Sciatic nerve (tissue), 2 donors: ENCODE results near the gene ANGPTL2. TPM values are rescaled to one million over a fixed set of nuclear protein-coding genes. Genes with fewer than 3 reads are reported as not detected.

Experiments used
- ATAC-seq: fragments of 200-7000 bp; cut with Tn5 transposase; one replicate; pipeline ENCODE4 v1.9.1; 2020; ENCODE audit warnings: mild to moderate bottlenecking, moderate library complexity
- DNase-seq: peaks from one replicate; pipeline ENCODE4 v3.0.0-alpha.2; 2020; ENCODE audit warnings: low spot score
- intact Hi-C: fragments of 100-400 bp; cut with DNase I; formaldehyde crosslinking; loops from one replicate; pipeline ENCODE4 v1.14.2; 2022
- total RNA-seq: library from RNA; stranded (reverse); fragmentation: NEBNext Ultra II Directional; extraction: Animal tissue kit (Norgen Biotek cat#: 25700); gene quantifications from one replicate; pipeline ENCODE4 v1.2.1, GENCODE V29; 2021
- donor health status: DM: no; HTN: no; CAD: no.
- donor health status: DM: no; HTN: no; CAD: no.

ANGPTL2 gene
- total RNA-seq, 1 donor from 2014 or later: 46.4 TPM

DNA sequence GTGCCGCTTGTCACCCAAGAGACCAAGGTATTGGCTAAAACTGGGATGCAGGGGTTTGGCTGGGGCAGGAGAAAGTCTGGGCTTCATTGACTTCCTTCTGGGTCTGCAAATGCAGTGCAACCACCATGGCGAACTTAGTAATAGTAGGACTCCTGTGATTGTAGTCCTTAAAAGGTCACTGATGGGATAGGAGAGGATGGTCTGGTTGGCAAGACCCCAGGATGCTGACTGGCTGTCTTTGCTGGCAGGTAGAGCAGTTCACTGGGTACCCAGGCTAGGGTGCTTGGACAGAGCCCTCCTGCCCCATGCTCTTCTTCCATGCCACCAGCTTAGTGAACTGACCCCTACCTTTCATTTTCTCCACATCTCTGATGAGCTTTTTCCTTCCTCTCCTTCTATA, 37.2 kb downstream of the ANGPTL2 start:
- DNase-seq (no peak), ATAC-seq (no peak)

DNA sequence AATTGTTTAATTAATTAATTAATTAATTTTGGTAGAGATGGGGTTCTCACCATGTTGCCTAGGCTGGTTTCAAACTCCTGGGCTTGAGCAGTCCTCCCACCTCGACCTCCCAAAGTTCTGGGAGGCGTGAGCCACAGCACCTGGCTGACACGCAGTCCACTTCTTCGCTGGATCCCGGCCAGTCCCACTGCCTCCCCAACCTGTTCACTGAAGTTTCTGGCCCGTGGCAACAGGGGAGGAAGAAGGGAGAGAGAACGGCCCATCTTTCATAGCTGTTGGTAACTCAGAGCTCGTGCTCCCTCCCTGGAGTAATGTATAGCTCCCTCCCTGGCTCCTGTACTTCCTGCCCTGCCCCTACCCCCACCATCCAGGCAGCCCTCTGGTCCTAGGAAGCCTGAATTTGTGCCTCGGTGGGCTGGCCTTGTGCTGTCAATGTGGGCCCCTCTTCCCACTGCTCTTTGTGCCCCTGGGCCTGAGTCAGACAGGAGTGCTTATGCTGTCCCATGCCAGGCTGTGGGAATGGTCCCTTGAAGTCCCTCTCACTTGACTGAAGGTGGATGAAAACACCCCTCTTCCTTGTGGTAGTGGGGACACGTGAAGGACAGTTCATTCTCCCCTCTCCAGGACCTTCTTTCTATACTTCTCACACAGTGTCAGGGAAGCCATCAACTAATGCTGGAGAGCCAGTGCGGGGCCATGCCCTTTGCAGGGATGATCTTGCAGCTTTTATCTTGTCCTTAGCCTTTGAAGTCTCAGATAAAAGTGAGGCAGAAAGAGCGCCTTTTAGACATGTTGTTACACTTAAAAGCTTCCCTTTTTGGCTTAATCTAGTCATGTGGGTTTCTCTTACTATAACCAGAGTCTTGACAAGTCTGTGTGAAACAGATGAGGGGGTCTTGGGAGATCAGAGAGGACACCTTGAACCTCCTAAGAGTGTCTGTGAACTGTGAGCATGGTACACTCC, 38.1 kb downstream of the ANGPTL2 start:
- intact Hi-C loops: no loop called here
- no peak for ATAC-seq
- no peak for DNase-seq

More for the DNA sequence above, 37.2 kb downstream of the ANGPTL2 start:
- intact Hi-C loops: no loop called here

DNA sequence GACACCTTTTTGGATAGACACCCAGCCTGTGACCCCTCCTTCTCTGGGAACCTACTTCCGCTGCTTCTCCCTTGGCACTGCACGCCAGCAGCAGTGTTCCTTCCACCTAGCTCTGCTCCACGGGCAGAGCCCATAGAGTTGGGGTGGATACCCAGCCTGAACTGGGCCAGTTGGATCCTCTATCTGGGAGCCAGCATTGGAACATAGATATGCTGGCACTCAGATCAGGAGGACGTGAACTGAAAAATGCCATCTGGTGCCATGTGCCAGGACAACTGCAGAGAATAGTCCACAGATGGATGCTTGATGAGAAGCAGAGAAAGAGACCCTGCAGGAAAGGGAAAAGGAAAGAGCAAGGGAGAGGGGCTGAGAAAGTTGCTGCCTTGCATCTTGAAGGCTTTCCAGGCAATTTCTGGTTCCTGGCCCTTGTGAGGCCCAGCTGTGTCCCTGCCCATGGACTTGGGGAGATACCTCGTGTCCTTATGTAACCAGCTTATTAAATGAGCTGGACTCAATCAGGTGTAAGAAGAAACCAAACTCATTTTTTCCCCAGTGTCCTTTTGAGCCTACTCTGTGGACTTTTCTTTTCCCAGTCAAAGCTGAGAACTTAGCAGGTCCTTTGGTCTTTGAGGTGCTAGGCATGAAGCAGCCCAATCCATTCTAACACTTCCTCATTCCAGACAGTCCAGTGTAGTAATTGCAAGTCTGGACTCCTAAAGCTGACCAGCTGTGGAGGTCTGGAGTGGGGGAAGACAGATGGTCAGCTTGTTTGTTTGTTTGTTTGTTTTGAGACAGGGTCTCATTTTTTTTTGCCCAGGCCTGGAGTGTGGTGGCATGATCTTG, 39.1 kb downstream of the ANGPTL2 start:
- DNase-seq: no peak
- ATAC-seq: no peak
- intact Hi-C loops: no loop called here

DNA sequence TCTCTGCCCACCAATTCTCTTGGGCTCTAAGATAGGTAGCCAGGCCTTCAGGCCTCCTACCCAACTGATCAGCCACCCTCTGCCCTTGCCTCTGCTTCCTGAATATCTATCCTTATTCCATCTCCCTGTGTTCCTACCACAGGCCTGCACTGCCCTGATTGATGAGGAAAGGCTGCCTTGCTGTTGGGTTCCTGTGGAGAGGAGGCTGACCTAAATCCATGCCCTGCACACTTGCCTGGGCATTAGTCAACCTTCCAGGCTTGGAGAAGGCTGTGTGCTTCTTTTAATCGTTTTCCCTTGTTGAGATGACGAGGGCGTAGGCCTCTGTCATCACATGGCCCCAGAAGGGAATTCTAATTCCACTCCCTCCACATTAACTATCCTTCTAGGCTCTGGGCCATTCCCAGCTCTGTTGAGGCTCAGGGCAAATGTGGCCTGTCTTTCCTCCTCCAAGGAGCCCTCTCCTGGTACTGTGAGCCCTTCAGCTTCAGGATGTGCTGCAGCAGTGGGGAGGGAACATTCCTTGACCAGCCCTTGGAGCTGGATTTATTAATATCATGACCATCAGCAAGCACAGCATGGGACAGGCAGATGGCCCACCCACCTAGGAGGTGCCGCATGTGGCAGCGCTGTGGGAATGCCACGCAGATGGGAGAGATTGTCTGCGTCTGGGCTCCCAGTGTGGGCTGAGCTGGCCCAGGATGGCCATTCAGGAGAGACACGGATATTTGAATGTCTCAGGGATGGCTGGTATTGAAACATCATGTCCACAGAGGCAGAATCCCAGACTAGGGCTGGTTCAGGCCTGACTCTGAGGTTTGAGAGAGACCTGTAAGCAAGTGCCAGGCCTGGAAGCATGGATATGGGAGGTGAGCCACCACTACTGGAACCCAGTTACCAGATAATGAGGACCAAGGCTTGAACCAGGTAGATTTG, 40.9 kb downstream of the ANGPTL2 start:
- intact Hi-C loops: no loop called here
- DNase-seq (no peak), ATAC-seq (peak; percentile 44)

DNA sequence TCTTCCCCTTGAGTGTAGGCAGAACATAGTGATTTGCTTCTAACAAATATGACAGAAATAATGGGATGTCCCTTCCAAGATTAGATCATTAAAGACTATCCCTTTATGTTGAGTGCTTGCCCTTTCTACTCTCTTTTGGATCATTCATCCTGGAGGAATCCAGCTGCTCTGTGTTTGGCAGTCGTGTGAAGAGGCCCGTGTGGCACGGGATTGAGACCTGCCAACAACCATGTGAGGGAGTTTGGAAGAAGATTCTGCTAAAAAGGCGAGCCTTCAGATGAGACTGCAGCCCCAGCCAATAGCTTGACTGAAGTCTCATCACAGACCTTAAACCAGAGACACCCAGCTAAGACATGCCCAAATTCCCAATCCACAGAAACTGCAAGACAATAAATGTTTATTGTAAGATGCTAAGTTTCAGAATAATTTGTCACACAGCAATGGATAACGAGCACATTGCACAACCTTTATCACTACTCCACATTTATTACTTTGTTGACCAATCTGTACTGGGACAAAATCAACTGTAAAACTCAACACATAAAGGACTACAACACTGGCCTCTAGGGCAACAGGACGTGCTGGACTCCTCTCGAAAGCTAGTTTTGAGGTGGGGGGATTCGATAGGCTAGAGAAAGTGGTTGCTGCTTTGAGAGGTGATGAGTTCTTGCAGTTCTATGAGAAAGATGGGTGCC, 42.8 kb downstream of the ANGPTL2 start:
- no peak for DNase-seq
- ATAC-seq: no peak

DNA sequence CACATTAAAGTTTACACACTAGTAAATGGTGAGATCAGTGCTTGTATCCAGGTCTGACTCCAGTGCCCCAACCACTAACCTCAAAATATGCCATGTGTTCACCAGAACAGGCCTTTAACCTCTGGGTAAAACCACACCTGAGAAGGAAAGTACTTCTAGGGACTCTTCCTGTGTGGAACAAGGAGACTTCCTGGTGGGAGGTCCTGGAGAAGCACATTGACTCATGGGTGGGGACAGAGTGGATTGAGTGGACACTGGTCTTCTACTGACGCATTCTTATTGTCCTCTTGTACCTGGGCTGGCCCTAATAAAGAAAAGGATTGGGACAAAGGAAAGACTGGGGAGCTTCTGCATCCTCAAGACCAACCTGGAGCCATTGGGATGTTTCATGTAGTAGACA, 43.4 kb downstream of the ANGPTL2 start:
- ATAC-seq (no peak), DNase-seq (no peak)
- intact Hi-C loops: no loop called here

More for the DNA sequence above, 42.8 kb downstream of the ANGPTL2 start:
- intact Hi-C loops: no loop called here

DNA sequence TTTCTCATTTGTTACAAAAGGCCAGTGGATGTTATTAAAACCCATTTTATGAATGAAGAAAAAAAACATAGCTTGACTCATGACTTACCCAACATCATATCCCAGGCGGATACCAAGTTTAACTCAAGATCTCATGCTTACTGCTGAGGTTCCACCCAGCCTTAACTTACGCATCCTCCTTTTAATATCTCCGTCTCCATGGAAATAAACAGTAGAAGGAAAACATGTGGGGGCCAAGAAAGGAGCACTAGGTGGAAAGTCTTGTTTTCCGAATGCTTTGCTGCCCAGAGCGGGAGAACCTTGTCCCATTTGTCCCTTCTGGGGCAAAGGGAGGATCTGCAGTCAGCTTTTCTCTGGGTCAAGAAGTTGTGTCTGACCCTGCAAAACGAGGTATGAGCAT, 44.1 kb downstream of the ANGPTL2 start:
- DNase-seq (no peak), ATAC-seq (no peak)
- intact Hi-C loops: no loop called here

DNA sequence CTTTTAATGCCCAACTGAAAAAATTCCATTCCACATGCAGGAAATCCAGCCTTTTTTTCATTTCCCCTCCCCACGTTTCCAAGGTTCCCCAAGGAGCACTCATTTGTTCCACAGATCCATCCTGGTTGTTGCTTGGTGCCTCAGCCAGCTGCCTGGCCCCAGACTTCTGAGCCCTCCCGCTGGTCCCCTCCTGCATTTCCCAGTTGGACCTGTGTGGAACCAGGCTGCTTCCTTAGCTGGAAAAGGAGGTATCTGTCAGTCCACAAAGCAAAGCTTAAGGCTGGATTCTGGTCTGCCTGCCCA, 44.8 kb downstream of the ANGPTL2 start:
- no peak for DNase-seq
- intact Hi-C loops: no loop called here
- no peak for ATAC-seq

DNA sequence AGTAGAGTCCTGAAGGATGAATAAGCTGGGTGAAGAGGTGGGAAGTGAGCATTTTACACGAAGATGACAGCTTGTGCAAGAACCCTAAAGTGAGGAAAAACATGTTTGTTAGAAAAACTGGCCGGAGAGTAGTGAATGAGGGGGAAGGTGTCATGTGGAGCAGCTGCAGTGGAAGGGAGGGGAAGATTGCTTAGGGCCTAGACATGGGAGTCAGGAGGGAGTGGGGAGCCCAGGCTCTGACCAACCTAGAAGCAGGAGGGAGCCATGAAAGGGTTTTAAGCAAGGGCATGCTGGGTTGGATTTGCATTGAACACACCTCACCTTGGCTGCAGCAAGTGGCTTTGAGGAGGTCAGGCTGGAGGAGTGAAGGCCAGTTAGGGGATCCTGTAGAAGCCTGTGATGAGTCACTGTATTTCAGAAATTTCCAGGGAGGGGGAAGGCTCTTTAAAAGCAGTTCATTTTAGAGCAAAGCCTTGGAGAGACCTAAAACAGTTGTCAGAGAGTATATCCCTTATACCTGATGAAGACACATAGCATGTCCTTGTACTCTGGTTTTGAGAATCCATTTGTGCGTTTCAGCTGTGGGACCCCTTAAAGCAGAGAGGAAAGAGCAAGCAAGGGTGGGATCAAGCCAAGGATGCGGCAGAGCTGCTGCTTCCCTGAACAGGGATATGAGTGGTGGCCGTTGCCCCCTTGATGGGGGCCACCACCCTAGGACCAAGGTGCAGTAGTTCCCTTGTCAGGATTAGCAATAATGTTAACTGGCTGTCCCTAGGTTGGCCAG, 45.4 kb downstream of the ANGPTL2 start:
- DNase-seq (no peak), ATAC-seq (no peak)
- intact Hi-C loops: no loop called here

DNA sequence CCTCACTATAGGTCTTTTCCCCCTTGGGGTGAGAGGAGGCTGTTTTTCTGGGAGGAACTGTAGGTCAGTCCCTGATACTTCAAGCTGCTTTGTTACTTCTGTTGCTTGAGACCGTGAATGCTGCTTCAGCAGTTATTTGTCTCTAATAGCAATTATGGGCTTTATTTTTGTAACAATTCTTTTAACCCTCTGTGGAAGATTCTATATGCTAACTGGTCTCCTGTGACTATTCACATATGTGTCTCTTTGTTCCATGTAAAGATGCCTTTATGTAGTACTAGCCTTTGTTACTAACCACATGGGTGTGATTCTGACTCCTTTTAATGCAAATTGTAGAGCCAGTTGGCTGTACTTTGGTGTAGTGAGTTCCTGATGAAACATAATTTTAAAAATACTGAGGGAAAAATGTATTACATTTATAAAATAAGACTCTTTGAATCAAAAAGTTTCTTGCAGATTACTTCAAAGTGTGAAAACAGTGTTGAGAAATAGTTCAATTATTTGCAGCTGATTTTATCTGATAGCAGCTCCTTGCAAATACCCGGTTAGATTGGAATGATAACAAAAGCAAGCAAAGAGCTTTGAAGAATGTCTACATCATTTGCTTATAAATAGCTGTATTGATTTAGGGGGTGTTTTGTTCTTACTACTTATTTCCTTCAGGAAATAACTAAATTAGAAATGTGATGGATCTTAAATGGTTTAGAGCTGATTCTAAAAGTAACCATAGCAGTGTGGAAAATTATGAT, 46.6 kb downstream of the ANGPTL2 start:
- ATAC-seq: no peak
- intact Hi-C loops: no loop called here
- no peak for DNase-seq

DNA sequence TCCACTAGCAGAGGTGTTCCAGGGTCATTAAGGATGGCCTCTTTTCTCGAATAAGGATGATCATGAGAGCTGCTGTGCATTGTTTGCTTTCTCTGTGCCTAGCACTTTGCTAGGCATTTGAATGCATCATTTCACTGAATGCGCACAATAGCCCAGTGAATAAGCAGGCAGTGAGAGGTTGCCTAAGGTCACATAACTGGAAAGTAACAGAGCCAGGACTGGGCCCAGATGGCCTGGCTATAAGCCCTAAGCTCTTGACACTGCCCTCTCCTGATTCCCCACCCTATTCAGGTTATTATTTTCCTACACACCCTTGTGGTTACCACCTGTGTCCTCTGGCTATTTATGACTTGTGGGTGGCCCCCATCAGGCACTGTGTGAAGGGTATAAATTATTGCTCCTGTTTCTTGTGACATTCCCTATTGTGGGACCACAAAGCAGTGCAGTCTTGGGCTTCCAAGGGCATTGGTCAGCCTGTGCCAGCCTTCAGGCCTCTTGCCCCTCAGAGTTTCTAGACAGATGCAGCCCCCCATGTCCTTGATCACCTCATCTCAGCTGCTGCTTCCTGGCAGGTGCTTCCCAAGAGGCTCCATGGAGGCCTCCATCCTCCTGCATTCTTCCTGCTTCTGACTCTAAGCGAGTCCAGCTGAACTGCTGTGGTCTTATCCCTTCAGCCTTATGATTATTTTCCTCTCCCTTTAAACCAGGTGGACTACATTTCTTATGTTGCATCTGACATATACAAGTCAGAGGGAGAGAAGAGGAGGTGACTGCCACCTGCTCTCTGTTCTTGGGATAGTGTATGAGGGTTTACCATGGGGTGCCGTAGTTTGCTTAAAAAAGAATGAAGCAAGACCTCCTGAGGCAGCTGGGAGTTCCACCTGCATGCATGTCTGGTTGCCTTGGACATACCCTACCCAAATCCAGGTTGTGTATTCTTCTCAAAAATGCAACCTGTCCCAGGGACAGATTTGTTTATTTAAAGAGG, 47.6 kb downstream of the ANGPTL2 start:
- ATAC-seq: peak; percentile 76
- intact Hi-C loops: no loop called here
- DNase-seq: no peak

DNA sequence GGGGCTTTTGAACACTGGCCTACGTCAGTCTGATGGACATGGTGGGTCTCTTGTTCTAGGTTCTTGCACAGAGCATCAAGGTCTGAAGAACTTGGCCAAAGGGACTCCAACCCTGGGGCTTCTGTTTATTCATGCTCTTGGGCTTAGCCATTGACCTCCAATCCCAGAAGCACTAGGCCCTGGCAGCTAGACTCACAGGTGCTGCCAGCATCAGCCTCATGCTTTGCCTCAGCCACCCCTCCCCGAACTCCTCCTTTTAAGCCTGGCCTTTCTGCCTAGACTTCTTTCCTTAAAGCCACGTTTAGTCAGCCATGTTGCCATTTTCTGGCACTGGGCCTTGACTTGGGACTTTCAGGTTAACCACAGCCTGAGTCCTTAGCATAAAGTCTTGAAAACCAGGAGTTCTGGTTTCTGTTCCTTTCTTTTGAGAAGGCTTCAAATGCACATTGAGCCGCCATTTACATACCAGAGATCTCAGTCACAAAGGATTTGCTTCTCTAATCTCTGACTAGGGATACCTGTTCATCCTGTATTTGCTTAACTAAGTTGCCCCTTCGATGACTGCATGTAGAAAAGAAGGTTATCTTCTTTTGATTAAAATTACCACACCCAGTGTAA, 54.7 kb downstream of the ANGPTL2 start:
- intact Hi-C loops: no loop called here
- DNase-seq (no peak), ATAC-seq (no peak)

DNA sequence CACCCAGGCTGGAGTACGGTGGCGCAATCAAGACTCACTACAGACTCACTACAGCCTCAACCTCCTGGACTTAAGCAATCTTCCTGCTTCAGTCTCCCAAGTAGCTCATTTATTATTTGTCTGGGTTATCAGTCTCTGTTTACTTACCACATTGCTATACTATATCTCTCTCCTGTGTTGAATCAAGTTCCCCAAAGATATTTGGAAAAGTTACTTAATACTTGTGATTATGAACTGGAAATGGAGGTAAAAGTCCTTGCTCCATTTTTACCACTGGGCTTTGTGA, 55.6 kb downstream of the ANGPTL2 start:
- ATAC-seq (no peak), DNase-seq (no peak)
- intact Hi-C loops: no loop called here

DNA sequence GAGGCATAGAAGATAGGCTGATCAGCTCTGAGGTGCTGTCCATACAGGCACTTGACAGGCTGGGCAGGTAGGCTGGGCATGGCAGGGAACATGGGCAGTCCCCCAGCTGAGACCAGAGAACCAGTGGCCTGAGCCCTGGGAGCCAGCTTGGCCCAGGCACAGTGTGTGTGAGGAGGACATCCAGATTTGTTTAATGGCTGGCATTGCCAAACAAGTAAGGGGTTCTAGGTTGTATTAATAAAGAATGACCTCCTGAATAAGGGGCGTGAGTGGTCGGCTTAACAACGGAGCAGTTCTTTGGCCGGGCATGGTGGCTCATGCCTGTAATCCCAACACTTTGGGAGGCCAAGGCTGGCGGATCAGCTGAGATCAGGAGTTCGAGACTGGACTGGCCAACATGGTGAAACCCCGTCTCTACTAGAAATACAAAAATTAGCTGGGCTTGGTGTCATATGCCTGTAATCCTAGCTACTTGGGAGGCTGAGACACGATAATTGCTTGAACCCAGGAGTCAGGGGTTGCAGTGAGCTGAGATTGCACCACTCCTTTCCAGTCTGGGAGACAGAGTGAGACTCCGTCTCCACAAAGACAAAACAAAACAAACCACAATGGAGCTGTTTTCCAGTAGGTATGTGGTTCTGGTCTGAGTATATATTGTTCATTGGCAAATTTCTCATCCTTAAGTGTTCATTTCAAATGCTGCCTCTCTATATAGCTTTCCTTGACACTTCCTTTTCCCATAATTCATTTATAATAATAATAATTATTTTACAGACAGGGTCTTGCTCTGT, 56.2 kb downstream of the ANGPTL2 start:
- intact Hi-C loops: no loop called here
- no peak for DNase-seq
- ATAC-seq: no peak

DNA sequence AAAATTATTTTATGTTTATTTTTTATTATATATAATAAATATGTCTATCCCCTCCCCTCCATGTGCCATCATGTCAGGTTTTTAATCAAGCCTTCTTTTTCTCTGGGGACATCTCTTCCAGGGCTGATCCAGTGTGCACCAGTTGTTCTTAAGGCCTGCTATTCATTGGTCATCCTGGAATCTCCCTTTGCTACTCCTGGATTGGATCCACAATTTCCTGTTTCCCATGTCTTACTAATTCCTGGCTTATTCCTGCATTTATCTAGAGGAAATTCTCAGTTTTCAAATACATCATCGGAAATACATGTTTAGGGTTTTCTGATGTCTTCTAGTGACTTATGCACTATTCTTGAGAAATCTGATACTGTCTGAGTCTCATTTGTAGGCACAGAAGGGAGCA, 56.8 kb downstream of the ANGPTL2 start:
- intact Hi-C loops: no loop called here
- ATAC-seq (no peak), DNase-seq (no peak)
